PC-9 (cell line): Measurements from ENCODE around the gene CDH11.

Experiments
- EZH2 ChIP-seq: fragments of 200-600 bp; sonication (generic); IDR thresholded peaks from 2 replicates; pipeline ENCODE4 v1.8.0; 2017; ENCODE audit warnings: antibody characterized with exemption, low read depth
- TF ChIP-seq, protein P1 (sequence below): fragments of 200-600 bp; sonication (generic); conservative IDR thresholded peaks from 2 replicates; pipeline ENCODE4 v1.6.1; 2017; ENCODE audit warnings: mixed run types, antibody characterized with exemption, mild to moderate bottlenecking, moderate library complexity

GRCh38 chr16:65069065-65069464, 52.8 kb downstream of the CDH11 start:
- TF ChIP-seq, protein P1, sequence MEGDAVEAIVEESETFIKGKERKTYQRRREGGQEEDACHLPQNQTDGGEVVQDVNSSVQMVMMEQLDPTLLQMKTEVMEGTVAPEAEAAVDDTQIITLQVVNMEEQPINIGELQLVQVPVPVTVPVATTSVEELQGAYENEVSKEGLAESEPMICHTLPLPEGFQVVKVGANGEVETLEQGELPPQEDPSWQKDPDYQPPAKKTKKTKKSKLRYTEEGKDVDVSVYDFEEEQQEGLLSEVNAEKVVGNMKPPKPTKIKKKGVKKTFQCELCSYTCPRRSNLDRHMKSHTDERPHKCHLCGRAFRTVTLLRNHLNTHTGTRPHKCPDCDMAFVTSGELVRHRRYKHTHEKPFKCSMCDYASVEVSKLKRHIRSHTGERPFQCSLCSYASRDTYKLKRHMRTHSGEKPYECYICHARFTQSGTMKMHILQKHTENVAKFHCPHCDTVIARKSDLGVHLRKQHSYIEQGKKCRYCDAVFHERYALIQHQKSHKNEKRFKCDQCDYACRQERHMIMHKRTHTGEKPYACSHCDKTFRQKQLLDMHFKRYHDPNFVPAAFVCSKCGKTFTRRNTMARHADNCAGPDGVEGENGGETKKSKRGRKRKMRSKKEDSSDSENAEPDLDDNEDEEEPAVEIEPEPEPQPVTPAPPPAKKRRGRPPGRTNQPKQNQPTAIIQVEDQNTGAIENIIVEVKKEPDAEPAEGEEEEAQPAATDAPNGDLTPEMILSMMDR: no peak
- no peak for TF ChIP-seq EZH2
